Tibial nerve (tissue), 4 donors: ENCODE measurements around the gene FUT8.

Experiments used
- EP300 ChIP-seq, 2 donors: sonication (generic); formaldehyde crosslinking; IDR thresholded peaks; one replicate each; pipeline ENCODE4 v1.6.1; 2017; ENCODE audit warnings: antibody characterized with exemption in 2 of 2, mild to moderate bottlenecking in 1 of 2
- POLR2A ChIP-seq, 2 donors: fragments of 450-650 bp; IDR thresholded peaks; one replicate each; pipeline ENCODE4 v1.6.1; 2017; ENCODE audit warnings: antibody characterized with exemption in 2 of 2, mild to moderate bottlenecking in 2 of 2, moderate library complexity in 2 of 2
- TF ChIP-seq, protein P1 (sequence below), 5 experiments: fragments of 200-600 bp in 3 of 5; fragments of 450-650 bp in 2 of 5; sonication (generic) in 3 of 5; IDR thresholded peaks; one replicate each; pipeline ENCODE4 v1.5.1; 2016 to 2019; ENCODE audit warnings: antibody characterized with exemption in 5 of 5, mild to moderate bottlenecking in 3 of 5, moderate library complexity in 2 of 5

GRCh38 chr14:65478017-65478416 is 65.5 kb downstream of the FUT8 start:
- TF ChIP-seq EP300 (IDR thresholded peaks at IDR 0.05), result no peak
- TF ChIP-seq, protein P1, sequence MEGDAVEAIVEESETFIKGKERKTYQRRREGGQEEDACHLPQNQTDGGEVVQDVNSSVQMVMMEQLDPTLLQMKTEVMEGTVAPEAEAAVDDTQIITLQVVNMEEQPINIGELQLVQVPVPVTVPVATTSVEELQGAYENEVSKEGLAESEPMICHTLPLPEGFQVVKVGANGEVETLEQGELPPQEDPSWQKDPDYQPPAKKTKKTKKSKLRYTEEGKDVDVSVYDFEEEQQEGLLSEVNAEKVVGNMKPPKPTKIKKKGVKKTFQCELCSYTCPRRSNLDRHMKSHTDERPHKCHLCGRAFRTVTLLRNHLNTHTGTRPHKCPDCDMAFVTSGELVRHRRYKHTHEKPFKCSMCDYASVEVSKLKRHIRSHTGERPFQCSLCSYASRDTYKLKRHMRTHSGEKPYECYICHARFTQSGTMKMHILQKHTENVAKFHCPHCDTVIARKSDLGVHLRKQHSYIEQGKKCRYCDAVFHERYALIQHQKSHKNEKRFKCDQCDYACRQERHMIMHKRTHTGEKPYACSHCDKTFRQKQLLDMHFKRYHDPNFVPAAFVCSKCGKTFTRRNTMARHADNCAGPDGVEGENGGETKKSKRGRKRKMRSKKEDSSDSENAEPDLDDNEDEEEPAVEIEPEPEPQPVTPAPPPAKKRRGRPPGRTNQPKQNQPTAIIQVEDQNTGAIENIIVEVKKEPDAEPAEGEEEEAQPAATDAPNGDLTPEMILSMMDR (IDR thresholded peaks at IDR 0.05), result no peak
- no peak for TF ChIP-seq POLR2A (IDR thresholded peaks at IDR 0.05)
